MM.1S (cell line): ENCODE measurements around the gene DAB2IP.

Experiments used
- EZH2 ChIP-seq: fragments of 300-600 bp; sonication (generic); optimal IDR thresholded peaks from 2 replicates; pipeline ENCODE3; 2017; ENCODE audit warnings: low read depth, mild to moderate bottlenecking, antibody characterized with exemption, low read length, mixed read lengths
- EZH2phosphoT487 ChIP-seq: fragments of 300-600 bp; sonication (generic); IDR thresholded peaks from 2 replicates; pipeline ENCODE4 v1.6.1; 2018; ENCODE audit warnings: antibody characterized with exemption, low read length
- TF ChIP-seq, protein P1 (sequence below): fragments of 300-600 bp; sonication (generic); IDR thresholded peaks from 2 replicates; pipeline ENCODE4 v1.5.1; 2016; ENCODE audit warnings: antibody characterized with exemption, low read length, mixed read lengths

- TF ChIP-seq, protein P1, sequence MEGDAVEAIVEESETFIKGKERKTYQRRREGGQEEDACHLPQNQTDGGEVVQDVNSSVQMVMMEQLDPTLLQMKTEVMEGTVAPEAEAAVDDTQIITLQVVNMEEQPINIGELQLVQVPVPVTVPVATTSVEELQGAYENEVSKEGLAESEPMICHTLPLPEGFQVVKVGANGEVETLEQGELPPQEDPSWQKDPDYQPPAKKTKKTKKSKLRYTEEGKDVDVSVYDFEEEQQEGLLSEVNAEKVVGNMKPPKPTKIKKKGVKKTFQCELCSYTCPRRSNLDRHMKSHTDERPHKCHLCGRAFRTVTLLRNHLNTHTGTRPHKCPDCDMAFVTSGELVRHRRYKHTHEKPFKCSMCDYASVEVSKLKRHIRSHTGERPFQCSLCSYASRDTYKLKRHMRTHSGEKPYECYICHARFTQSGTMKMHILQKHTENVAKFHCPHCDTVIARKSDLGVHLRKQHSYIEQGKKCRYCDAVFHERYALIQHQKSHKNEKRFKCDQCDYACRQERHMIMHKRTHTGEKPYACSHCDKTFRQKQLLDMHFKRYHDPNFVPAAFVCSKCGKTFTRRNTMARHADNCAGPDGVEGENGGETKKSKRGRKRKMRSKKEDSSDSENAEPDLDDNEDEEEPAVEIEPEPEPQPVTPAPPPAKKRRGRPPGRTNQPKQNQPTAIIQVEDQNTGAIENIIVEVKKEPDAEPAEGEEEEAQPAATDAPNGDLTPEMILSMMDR: no peak
- TF ChIP-seq EZH2: no peak
- TF ChIP-seq EZH2phosphoT487: no peak
Measured at GRCh38 chr9:121779381-121780117, 128.1 kb downstream of the DAB2IP start.
